Stimulated activated CD4-positive, alpha-beta T cell treated with anti-CD3 and anti-CD28 coated beads, Interleukin-2, amount 100 ng/mL, for 48 hours (primary cell): ENCODE results near the gene EMILIN1.

Experiments
- DNase-seq, 2 donors: peaks; one replicate each; pipeline ENCODE4 v3.0.0-alpha.2; 2020

The EMILIN1 gene

DNA sequence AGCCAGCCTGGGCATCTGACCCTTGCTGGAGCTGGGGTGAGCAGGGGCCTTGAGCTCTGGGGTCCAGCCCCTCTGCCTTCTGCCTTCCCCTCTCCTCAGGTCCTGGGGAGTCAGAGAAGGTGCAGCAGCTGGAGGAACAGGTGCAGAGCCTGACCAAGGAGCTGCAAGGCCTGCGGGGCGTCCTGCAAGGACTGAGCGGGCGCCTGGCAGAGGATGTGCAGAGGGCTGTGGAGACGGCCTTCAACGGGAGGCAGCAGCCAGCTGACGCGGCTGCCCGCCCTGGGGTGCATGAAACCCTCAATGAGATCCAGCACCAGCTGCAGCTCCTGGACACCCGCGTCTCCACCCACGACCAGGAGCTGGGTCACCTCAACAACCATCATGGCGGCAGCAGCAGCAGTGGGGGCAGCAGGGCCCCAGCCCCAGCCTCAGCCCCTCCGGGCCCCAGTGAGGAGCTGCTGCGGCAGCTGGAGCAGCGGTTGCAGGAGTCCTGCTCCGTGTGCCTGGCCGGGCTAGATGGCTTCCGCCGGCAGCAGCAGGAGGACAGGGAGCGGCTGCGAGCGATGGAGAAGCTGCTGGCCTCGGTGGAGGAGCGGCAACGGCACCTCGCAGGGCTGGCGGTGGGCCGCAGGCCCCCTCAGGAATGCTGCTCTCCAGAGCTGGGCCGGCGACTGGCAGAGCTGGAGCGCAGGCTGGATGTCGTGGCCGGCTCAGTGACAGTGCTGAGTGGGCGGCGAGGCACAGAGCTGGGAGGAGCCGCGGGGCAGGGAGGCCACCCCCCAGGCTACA lies 3.8 kb downstream of the EMILIN1 start:
- DNase-seq = no peak

GRCh38 chr2:27082773-27083409 lies 4.5 kb downstream of the EMILIN1 start:
- DNase-seq = no peak

DNA sequence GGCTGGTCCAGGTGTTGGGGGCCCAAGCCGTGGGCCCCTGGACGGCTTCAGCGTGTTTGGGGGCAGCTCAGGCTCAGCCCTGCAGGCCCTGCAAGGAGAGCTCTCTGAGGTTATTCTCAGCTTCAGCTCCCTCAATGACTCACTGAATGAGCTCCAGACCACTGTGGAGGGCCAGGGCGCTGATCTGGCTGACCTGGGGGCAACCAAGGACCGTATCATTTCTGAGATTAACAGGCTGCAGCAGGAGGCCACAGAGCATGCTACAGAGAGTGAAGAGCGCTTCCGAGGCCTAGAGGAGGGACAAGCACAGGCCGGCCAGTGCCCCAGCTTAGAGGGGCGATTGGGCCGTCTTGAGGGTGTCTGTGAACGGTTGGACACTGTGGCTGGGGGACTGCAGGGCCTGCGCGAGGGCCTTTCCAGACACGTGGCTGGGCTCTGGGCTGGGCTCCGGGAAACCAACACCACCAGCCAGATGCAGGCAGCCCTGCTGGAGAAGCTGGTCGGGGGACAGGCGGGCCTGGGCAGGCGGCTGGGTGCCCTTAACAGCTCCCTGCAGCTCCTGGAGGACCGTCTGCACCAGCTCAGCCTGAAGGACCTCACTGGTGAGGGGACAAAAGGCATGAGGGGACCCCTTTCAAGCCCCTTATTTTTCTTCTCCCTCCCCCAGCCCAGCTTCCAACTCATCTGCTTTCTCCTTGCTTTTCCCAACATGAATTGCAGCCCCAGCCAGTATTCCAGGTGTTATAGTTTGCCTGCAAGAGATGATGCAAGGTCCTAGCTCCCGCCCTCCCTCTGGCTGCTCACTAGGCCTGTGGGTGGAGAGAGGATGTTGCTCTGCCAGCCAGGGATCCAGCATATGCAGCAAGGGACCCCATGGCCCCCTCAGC lies 5.2 kb downstream of the EMILIN1 start:
- DNase-seq = no peak

GRCh38 chr2:27084297-27085061 lies 6.1 kb downstream of the EMILIN1 start:
- DNase-seq = no peak

DNA sequence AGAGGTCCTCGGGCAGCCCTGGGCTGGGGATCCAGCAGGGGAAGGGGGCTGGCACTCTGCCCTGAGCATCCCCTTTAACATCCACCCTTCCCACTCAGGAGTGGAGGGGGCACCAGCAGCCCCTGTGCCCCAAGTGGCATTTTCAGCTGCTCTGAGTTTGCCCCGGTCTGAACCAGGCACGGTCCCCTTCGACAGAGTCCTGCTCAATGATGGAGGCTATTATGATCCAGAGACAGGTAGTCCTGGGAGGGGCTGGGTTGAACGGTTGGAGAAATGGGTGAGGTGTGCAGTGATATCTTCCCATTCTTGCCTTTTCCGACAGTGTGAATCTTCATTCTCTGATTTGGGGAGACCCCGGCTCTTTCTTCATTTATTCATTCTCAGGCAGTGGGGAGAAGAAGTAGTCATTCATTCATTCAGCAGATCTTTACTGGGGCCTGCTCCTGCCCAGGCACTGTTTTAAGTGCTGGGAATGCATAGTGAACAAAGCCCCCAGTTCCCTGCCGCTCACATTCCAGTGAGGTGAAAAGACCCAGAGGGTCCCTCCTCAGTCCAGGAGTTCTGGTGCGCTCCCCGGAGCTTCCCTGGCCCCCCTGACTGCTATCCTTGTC lies 6.8 kb downstream of the EMILIN1 start:
- DNase-seq = no peak

- DNase-seq = peak; percentile 28 to 31
Measured at GRCh38 chr2:27085673-27086089, 7.3 kb downstream of the EMILIN1 start.

DNA sequence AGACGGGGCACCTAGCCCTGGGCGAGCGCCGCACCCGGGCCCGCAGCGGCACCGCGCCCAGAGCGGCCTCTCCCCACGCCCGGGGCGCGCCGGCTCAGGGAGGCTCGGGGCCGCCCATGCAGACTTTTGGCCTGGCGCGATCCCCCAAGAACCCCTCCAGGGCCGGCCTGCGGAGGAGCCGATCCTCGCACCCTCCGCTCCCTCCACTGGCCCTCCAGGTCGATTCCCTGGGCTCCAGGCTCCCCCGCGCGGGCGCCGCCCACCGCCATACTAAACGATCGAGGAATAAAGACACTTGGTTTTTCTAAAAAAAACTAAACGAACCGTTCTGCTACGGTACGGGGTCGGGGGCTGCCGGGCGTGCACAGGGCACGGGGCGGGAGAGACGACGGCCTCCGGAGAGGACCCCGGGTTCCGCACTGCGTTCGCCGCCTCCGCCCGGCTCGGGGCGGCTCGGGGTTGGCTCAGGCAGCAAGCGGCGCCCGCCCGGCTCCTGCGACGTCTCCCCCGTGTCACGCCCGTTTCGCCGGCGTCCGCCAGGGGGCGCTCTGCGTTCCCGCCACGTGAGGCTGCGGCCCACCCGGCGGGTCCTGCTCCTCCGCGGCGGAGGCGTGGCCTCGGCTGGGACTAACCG lies 7.8 kb downstream of the EMILIN1 start:
- peak; percentile 99 to 100 for DNase-seq

GRCh38 chr2:27086724-27087593 lies 8.5 kb downstream of the EMILIN1 start, which contains the start of gene KHK:
TSS of gene KHK (plus strand) at chr2:27086772. CDS start at chr2:27087260, 488 bp downstream.
- DNase-seq = no peak

- DNase-seq = no peak
Measured at GRCh38 chr2:27087823-27088410, 9.5 kb downstream of the EMILIN1 start.

GRCh38 chr2:27088634-27089033 lies 10.2 kb downstream of the EMILIN1 start:
- DNase-seq = no peak

- no peak for DNase-seq
Measured at GRCh38 chr2:27089111-27089954, 10.9 kb downstream of the EMILIN1 start.

GRCh38 chr2:27091746-27092695 lies 13.6 kb downstream of the EMILIN1 start:
- no peak for DNase-seq

- DNase-seq = no peak
Measured at GRCh38 chr2:27092696-27093429, 14.4 kb downstream of the EMILIN1 start.

- no peak for DNase-seq
Measured at GRCh38 chr2:27093430-27094352, 15.3 kb downstream of the EMILIN1 start.

DNA sequence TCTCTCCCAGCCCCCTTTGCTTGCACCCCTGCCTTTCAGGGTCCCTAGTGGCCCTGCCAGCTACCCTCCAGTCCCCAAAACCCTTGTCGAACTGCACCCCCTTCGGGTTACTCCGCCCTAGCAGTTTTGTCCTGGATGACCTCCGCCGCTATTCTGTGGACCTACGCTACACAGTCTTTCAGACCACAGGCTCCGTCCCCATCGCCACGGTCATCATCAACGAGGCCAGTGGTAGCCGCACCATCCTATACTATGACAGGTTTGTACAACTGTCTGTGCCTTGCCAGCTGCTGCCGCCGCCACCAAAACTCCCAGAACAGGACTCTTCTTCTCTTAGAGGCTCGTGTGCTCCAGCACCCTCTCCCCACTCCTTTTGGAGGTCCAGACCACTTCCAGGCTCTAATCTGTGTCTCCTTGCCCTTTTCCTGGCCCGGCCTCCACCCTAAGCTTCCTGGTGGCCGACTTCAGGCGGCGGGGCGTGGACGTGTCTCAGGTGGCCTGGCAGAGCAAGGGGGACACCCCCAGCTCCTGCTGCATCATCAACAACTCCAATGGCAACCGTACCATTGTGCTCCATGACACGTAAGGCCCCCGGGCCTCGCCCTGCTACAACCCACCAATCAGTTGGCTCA lies 16.1 kb downstream of the EMILIN1 start:
- no peak for DNase-seq

- DNase-seq = no peak
Measured at GRCh38 chr2:27095427-27095744, 17.0 kb downstream of the EMILIN1 start.
